GM18951 (cell line): Measurements from ENCODE around the gene STXBP5.

Experiments
- POLR2A ChIP-seq: IDR thresholded peaks from 4 replicates; pipeline ENCODE4 v1.6.1; 2011; ENCODE audit warnings: mild to moderate bottlenecking; ENCODE audit not compliant: insufficient read length, insufficient read depth; ENCODE audit errors: extremely low read depth
- in situ Hi-C: fragments of 300-500 bp; cut with MboI; formaldehyde crosslinking; loops from one replicate; pipeline ENCODE4 v1.12.0; 2022; ENCODE audit warnings: low sequenced_read_pairs, mixed read lengths, inconsistent platforms; ENCODE audit not compliant: unreplicated experiment

The STXBP5 gene

DNA sequence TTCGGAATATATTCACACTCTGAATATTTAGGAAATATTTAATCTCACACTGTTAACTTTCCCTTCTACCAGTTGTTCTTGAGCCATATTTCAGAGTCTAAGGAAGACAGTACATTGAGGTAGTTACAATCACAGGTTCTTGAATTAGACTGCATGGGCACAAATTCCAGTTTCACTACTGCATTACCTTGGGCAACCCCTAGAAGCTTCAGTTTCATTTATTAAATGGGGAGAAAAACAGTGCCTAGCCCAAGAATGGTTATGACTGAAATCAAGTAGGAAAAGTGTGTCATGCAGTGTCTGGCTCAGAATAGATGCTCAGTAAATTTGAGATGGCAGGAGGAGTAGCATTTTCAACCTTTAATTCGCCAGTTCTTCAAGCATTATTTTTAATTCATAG is 179.8 kb downstream of the STXBP5 start:
- in situ Hi-C loops, result no loop called here

DNA sequence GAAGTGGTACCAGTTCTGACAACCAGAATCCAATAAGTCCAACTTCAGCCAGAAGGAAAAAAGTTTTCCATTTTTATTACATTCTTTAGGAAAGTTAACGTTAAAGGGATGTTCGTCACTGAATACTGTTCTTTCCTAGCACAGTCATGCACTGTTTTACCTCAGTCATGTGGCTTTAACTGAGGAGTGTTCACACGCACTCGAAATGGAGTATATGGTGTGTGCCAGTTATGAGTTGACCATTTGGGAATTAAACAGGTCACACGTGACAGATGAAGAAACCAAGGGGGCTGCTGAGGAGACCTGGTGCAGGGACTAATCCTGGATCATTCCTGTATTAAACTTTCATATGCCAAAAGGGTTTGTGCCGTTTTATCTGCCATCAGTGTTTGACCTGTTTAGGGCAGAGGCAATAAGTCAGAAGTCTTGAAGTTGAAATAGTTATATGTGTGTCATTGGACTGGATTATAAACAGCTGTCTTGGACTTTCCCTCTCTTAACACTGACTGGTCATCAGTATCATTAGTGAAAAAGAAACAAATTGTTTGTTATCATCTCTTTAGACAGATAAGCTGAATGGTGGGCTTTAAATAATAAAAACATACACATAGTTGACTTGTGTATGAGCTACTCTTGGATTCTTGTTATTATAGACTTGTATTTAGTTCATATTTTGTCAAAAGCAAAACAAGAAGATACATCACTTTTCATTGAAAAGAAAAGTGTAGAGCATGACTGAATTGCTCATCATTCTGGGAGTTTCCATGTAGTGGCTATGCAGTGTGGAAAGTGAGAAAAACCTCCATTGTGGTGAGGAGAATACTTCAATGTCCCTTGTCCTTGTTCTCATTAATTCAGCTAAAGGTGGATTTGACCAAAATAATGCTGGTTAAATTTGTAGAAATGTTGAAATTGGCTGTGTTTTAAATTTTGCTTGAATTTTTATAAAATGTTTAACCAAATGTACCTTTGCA is 180.8 kb downstream of the STXBP5 start:
- in situ Hi-C loops, result no loop called here
- no peak for TF ChIP-seq POLR2A

More for the DNA sequence above, 179.8 kb downstream of the STXBP5 start:
- no peak for TF ChIP-seq POLR2A

DNA sequence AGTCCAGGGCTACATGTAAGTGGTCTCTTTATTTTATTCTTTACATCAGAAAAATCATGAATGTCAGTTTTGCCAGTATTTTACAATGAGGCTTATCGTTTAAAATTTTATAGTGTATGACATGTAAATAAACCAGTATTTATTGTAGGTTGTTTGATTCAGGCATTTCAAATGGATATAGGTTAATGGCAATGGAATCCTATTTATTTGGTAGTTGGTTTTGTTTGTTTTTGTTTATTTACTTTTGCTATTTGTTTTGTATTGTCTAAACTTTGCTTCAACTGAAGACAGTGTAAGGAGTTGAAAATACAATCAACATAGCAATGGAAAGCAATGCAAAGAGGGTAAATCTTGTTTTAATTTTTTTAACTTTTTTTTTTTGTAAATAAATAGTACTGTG is 185.2 kb downstream of the STXBP5 start:
- in situ Hi-C loops, result no loop called here
- TF ChIP-seq POLR2A, result no peak

DNA sequence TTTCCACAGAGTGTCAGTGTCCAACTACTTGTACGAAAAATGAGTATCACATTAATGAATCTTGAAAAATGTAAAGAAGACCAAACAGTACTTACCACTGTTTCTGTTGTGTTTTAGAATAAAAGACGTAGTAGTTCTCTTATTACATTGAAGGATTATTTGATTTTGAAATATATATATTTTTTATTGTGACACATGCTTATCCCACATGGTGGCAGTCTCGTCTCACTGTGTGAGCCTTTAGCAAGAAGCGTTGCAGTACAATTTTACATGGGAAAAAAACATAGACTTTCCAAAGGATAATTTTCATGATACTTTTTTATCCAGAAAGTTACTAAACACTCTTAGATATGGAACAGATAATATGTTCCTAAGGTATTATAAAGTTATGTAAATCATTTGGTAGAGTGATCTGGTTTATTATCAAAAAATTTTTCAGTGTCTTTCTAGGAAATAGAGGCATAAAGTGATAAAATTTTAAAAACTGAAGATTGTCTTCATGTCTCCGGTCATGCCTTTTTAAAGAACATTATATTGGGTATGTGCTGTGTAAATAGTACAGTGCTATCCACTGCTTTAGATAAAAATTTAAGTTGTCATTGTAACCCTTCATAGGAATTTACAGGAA is 186.8 kb downstream of the STXBP5 start:
- no peak for TF ChIP-seq POLR2A
- in situ Hi-C loops, result no loop called here

DNA sequence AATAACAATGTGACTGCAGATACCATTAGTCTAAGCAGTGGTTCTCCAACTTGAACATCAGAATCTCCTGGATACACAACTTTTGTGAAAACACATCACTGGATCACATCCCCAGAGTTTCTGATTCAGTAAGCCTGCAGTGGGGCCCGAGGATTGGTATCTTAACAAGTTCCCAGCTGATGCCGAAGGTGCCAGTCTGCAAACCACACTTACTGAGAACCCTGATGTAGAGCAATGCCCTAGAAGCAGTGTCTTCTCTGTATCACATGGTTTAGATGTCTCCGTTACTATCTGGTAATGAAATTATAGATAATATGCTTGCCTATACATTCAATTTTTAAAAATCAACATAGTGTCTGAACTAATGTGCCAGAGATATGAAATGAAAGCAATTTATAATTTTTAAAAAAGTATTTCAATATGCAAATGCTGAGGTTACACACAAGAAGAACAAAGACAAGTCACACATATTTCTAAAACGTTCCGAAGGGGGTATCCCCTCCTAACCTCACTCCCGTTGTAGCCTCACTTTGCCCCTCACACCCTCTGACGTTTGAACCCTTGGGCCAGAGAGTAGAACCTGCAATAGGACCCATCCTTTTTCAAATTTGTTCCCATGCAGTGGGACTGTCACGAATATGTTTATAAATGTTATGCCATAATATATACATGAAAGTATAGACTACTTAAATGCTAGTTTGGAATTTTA is 188.9 kb downstream of the STXBP5 start:
- no peak for TF ChIP-seq POLR2A

DNA sequence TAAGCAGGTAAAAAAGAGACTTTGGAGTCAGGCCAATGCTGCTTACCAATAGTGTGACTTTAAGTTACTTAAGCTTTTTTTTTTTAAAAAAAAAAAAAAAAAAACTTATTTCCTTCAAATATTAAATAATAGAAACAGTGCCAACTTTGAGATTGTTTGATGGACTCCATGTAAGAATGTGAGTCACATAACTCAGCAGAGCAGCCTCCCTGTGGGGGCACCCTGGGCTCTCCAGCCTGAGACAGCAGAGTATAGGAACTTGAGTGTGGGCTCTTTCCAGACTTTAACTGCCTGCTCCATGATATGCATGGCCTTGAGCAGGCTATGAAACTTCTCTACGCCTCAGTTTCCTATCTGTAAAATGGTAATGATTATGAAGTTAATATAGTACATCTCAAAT is 190.9 kb downstream of the STXBP5 start:
- no peak for TF ChIP-seq POLR2A
- in situ Hi-C loops, result no loop called here

More for the DNA sequence above, 188.9 kb downstream of the STXBP5 start:
- in situ Hi-C loops, result no loop called here

DNA sequence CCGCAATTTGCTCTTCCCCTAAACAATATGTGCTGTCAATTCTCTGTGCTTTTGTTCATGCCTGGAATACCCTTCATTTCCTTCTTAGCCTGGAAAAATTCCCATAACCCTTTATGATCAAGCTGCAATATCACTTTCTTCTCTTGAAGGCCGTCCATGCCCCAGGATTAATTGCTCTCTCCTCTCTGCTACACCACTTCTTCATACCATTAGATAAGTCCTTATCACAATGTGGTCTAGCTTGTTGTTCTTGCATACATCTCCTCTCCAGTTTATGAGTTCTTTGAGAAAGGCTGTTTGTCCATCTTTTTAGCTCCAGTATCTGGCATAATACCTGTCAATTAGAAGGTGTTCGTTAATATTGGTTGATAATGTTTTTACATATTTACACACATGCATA is 193.1 kb downstream of the STXBP5 start:
- in situ Hi-C loops, result no loop called here
- TF ChIP-seq POLR2A, result no peak

DNA sequence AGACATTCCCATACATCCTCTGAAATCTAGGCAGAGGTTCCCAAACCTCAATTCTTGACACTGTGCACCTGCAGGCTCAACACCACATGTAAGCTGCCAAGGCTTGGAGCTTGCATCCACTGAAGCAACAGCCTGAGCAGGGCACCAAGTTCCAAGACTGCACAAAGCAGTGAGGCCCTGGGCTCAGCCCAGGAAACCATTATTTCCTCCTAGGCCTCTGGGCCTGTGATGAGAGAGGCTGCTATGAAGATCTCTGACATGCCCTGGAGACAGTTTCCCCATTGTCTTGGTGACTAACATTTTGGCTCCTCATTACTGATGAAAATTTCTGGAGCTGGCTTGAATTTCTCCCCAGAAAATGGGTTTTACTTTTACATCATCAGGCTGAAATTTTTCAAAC is 196.8 kb downstream of the STXBP5 start:
- in situ Hi-C loops, result no loop called here

DNA sequence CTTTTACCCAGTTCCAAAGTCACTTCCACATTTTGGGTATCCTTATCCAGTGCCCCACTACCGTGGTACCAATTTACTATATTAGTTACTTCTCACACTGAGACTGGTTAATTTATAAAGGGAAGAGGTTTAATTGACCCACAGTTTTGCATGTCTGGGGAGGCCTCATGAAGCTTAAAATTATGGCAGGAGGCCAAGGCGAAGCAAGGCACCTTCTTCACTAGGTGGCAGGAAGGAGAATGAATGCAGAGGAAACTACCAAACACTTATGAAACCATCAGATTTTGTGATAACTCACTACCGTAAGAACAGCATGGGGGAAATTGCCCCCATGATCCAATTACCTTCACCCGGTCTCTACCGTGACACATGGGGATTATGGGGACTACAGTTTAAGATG is 197.6 kb downstream of the STXBP5 start:
- in situ Hi-C loops, result no loop called here

More for the DNA sequence above, 196.8 kb downstream of the STXBP5 start:
- no peak for TF ChIP-seq POLR2A

DNA sequence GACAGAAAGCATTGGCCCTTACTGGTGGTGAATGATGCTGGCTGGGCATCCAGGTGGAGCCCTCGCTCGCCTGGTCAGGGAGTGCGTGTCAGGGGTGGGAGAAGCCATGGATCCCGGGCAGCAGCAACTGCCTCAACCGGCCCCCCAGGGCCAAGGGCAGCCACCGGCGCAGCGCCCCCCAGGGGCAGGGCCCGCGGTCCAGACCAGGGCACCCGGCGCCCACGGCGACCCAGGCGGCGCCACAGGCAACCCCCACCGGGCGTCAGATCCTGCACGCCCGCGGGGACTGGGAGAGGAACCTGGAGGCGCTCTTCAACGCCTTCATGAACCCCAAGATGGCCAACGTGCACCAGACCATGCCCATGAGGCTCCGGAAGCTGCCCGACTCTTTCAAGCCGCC is 202.6 kb downstream of the STXBP5 start:
- in situ Hi-C loops, result no loop called here
- no peak for TF ChIP-seq POLR2A

More for the DNA sequence above, 197.6 kb downstream of the STXBP5 start:
- TF ChIP-seq POLR2A, result no peak

DNA sequence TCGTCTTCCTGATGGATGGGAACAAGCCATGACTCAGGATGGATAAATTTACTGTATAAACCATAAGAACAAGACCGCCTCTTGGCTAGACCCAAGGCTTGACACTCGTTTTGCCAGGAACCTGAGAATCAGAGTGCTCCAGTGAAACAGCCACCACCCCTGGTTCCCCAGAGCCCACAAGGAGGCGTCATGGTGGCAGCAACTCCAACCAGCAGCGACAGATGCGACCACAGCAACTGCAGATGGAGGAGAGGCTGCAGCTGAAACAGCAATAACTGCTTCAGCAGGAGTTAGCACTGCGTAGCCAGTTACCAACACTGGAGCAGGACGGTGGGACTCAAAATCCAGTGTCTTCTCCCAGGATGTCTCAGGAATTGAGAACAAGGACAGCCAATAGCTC is 203.4 kb downstream of the STXBP5 start:
- in situ Hi-C loops, result no loop called here
- no peak for TF ChIP-seq POLR2A

DNA sequence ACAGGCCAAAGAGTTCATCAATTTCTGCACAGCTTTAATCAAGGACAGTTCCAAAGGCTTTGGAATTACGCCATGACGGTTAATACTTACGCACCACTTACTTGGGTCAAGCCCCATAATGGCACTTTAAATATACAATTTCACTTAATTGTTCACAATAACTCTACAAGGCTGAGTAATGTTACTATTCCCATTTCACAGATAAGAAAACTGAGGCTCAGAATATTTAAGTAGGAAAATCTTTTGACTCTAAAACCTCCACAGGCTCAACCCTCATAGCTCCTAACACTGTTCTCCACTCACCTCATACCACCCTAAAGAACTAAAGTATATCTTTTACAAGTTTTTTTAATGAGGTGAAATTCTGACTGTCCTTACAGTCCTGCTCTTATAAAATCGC is 212.4 kb downstream of the STXBP5 start:
- no peak for TF ChIP-seq POLR2A
- in situ Hi-C loops, result no loop called here

DNA sequence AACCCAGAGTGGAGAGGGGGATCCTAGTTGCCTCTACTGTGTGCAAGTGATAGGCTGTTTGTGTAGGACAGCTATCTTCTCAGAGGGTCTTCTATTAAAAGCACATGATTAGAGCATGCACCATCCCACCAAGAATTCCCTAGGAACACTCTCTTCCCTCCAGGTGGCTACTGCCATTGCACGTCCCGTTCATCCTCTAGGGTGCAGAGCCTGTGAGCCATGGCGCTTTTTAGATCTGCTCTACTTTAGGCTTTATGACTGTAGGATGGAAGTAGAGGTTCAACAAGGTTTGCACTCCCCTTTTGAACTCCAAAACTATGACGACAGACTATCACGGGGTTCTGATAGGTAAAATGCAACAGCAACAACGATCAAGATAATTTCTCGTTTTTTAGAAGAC is 213.7 kb downstream of the STXBP5 start:
- in situ Hi-C loops, result no loop called here
- TF ChIP-seq POLR2A, result no peak
